IPS DF 4.7 (cell line): ENCODE measurements around the gene RAPGEF1.
"Not testable (repeated sequence)": the region's sequence is repeated elsewhere in the genome, so short reads cannot be mapped to it uniquely, and the experiment has no call there.

ENCODE experiments used
- DNase-seq: peaks from one replicate; pipeline ENCODE4 v3.0.0-alpha.2; 2013; ENCODE audit warnings: low spot score; ENCODE audit errors: extremely low read depth

Gene RAPGEF1

GRCh38 chr9:131739959-131740648, at the start of gene RAPGEF1:
TSS of gene RAPGEF1 (minus strand) at chr9:131740076. CDS start at chr9:131739830, 246 bp downstream.
- no peak for DNase-seq

DNA sequence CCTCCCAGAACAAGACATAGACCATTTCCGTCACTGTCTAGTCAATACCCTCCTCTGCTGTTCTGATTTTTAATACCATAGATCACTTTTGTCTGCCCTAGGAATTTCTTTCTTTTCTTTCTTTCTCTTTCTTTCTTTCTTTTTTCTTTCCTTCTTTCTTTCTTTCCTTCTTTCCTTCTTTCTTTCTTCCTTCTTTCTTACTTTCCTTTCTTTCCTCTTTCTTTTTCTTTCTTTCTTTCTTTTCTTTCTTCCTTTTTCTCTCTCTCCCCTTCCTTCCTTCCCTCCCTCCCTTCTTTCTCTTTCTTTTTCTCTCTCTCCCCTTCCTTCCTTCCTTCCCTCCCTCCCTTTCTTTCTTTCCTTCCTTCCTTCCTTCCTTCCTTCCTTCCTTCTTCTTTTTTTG, 49.0 kb upstream of the RAPGEF1 start:
- DNase-seq: no peak

- no peak for DNase-seq
These were observed 48.0 kb upstream of the RAPGEF1 start for GRCh38 chr9:131787838-131788237.

DNA sequence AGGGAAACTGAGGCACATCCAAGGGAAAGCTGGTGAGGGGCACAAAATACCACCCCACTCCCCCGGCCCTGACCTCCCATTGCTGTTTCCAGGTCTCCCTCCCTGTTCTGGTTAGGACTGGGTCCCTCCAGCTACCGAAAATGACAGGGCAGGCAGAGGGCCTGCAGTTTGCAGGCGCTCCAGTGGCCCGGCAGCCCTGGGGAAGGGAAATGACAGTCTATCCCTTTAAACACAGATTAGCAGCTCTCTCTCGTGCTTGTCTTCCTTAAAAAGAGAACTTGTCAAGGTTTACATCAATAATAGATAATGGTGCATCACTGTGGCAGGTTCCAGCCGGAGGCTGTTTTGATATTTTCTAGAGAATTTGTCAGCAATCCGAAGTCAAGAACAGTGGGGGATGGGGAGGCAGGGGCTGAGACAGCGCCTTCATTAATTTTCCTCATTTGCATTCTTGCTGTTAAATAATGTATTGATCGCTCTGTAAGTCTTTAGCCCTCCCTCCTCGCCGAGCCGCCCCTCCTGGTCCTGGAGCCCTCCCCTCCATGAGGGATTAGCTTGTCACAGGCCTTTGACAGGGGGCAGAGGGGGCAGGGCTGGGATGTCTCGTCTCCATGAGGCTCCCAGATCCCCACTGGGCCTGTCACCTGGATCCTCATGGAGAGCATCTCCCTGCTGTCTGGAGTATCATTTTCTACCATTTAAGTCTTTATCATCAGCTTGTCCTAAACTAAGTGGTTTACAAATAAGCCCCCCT, 45.0 kb upstream of the RAPGEF1 start:
- DNase-seq: no peak

DNA sequence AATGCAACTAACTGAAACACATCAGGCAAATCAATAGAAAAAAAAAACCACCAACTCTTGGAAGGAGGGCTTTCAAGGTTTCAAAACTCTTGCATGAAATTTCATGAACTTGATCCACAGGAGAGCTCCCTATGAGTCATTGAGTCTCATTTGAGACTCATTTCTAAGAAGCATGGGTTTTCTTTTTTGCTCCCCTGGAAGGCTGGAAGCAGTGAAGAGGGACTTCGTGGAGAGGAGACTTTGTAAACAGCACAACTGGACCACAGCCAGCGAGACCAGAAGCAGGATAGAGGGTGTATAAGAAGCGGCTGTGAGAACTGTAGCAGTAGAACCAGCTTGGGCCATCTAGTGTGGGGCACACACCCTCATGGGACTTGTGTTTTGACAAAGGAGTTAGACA, 41.2 kb upstream of the RAPGEF1 start:
- no peak for DNase-seq

- DNase-seq: no peak
These were observed 36.6 kb upstream of the RAPGEF1 start for GRCh38 chr9:131776473-131776872.

DNA sequence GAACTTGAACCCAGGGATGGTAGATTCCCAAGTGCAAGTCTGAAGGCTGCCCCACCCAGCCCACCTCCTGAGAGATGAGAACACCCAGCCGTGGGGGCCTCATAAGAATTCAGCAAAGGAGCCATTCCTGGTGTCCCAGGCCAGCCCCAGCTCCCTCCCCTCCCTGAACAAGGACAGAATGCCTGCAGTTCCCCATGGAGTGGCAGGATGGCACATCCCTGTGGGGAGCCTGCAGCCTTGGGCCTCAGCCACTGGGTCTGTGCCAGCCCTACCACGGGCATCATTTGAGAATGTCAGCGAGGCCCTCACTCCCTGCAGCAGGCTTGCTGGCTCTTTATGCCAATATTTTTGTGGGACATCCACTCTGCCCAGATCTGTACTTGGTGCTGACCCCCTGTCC, 36.2 kb upstream of the RAPGEF1 start:
- DNase-seq: no peak

DNA sequence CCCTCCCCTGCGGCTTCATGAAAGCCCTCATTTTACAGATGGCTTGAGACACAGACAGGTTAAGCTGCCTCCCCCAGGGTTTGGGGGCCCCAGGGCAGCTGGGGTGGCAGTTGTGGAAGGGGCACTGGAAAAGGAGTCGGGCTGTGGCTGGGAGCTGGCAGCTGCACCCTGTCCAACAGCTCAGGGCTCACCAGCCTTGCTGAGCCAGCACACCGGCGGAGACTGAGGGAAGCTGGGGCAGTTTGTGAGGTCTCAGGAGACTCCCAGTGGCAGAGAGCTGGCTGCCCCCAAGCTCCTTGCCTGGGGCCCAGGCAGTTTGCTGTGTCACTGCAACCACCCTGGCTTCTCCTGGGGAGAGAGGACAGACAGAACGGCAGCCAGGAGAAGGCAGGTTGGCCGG, 34.8 kb upstream of the RAPGEF1 start:
- DNase-seq: no peak

- no peak for DNase-seq
These were observed 34.1 kb upstream of the RAPGEF1 start for GRCh38 chr9:131773911-131774379.

GRCh38 chr9:131772940-131773339, 33.1 kb upstream of the RAPGEF1 start:
- no peak for DNase-seq

DNA sequence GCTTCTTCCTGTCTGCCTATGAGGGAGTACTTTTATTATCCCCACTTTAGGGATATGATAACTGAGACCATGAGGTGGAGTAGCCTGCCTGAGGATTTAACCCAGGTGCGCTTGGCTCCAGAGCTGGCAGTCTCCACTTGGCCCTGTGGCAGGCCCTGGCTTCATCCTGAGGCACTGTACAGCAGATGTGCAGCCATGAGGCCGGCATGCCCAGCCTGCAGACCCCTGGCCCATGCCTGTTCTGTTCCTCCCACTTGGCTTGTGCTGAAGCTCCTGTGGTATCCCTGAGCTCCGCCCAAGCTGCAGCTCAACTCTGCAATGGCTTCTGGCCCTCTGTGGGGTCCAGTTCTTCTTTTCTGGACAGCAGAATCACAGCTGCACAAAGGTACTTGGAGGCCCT, 31.8 kb upstream of the RAPGEF1 start:
- DNase-seq: no peak

DNA sequence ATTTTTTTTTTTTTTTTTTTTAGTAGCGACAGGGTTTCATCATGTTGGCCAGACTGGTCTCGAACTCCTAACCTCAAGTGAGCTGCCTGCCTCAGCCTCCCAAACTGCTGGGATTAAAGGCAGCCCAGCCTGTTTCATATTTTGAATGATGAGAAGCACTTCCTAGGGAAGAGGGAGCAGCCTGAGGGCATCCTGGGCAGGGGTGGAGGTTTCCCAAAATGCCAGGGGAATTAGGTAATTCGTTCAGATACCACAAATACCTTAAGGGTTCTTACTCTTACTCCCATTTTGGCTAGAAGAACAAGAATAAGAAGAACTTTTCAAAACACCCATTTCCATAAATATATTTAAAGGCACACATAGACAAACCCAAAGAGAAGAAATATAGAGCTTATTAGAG, 29.5 kb upstream of the RAPGEF1 start:
- DNase-seq: no peak

- DNase-seq: no peak
These were observed 24.7 kb upstream of the RAPGEF1 start for GRCh38 chr9:131764568-131764967.

DNA sequence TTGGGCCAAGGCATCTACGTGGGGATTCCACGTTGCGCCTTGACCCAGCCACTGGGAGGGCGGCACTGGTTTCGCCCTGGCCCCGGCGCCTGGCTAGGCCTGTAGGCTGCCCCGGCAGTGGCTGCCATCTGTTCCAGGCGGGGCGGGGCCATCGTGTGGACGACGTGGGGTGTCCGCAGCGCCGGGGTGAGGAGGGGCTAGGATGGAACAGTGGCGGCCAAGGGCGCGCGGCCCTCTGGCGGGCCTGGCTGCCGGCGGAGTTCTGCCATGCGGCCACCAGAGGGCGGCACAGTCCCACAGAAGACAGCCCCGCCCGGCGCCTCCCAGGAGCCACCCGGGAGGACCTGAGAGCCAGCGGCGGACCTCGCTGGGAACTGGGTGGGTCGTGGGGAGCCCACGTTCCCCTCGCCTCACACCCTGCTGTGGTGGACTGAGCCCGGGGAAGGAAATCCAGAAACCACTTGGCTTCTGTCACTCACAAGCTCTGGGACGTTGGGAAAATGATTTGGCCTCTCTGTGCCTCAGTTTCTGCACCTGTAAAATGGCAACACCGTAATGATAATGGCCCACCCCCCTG, 22.6 kb upstream of the RAPGEF1 start:
- DNase-seq: no peak

DNA sequence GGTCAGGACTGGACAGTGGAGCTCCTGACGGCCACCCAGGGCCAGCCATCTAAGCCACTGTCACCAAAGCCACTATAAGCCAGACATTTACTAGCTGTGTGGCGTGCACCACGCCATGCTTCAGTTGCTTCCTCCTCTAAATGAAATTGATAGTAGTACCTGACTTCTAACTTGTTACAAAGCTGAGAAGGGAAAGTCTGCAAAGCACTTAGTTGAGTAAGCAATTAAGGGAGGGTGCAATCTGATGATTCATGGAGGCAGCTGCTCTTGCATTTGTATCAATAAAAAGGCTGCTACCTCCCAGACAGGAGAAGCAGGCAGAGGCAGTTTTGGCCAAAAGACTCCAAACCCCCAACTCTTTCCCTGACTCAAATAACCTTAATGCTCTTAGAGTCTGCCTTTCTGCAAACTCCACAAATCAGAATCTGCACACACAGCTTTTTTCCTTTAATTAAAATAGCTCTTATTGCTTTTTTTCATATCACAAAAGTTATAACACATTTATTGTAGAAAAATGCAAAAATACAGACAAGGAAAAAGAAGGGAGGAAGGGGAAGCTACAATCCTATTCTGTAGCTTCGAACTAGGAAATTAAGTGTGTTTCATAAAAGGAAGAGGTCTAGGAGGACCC, 19.3 kb upstream of the RAPGEF1 start:
- no peak for DNase-seq

DNA sequence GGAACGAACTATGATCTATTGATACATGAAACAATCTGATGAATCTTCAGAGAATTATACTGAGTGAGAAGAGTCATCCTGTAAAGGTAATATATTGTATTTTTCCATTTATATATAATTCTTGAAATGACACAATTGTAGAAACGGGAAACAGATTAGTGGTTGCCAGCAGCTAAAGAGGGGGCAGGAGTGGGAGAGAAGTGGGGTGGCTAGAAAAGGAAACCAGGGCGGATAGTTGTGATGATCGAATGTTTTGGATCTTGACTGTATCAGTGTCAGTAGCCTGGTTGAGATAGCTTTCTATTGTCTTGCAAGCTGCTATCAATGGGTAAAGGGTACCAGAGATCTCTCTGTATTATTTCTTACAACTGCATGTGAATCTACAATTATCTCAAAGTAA, 17.7 kb upstream of the RAPGEF1 start:
- no peak for DNase-seq

DNA sequence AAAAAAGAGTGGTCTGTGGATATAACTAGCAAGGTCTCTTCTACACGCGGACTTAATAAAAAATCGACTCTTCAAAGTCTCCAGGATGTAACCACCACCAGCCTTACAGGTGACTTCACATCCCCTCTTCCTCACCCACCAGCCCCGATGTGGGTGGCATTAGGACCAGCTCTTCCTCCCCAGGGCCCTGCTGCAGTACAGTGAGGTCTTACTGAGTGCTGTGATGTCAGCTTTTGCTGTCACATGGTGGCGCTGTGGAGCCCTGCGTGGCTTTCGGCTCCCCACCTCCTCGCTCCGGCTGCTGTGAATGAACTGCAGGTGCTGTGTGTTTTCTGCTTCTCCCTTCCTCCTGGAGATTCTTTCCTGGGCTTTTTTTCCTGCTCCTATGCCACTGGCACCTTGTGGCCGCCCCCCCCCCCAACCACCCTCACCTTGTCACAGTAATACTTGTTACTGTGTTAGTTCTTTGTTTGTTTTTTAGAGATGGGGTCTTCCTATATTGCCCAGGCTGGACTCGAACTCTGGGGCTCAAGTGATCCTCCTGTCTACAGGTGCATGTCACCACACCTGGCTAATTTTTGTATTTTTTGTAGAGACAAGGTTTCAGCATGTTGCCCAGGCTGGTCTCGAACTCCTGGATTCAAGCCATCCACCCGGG, 15.8 kb upstream of the RAPGEF1 start:
- DNase-seq: peak; percentile 87

GRCh38 chr9:131754846-131755245, 15.0 kb upstream of the RAPGEF1 start:
- DNase-seq: no peak

DNA sequence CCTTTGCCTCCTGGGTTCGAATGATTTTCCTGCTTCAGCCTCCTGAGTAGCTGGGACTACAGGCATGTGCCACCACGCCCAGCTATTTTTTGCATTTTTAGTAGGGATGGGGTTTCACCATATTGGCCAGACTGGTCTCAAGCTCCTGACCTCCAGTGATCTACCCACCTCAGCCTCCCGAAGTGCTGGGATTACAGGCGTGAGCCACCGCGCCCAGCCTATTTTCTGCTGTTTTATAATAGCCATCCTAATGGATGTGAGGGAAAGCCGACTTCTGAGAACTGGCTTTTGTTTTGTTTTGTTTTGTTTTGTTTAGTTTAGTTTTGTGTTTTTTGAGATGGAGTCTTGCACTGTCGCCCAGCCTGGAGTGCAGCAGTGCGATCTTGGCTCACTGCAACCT, 13.9 kb upstream of the RAPGEF1 start:
- not testable (repeated sequence) for DNase-seq

GRCh38 chr9:131752231-131752884, 12.5 kb upstream of the RAPGEF1 start:
- no peak for DNase-seq

DNA sequence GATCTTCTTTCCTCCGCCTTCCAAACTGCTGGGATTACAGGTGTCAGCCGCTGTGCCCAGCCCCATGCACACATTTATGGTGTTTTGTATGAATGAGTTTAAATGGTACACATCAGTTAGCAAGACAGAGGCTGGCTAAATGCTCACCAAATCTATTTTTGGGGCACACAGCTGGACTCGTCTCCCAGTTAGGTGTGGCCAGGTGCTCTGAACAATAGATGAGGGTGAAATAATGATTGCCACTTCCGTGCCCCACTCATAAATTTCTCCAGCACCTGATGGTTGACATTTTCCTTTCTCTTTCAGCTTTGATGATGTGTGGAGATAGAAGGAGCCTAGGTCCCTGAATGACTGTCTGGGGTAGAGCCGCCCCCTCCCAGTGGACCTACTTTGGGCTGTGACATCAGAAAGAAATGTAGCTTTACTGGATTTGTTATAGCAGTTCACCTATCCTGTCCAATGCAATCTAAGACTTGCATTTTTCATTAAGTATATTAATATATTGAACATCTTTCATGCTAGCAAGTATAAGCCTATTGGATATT, 8.6 kb upstream of the RAPGEF1 start:
- no peak for DNase-seq
